Ammon's horn (tissue), 1 donor: ENCODE results near the gene TMEM255B.
"Not testable (repeated sequence)": the region's sequence is repeated elsewhere in the genome, so short reads cannot be mapped to it uniquely, and the experiment has no call there.

Experiments used
- DNase-seq: peaks from one replicate; pipeline ENCODE4 v3.0.0-alpha.2; 2016; ENCODE audit warnings: low spot score

The TMEM255B gene

DNA sequence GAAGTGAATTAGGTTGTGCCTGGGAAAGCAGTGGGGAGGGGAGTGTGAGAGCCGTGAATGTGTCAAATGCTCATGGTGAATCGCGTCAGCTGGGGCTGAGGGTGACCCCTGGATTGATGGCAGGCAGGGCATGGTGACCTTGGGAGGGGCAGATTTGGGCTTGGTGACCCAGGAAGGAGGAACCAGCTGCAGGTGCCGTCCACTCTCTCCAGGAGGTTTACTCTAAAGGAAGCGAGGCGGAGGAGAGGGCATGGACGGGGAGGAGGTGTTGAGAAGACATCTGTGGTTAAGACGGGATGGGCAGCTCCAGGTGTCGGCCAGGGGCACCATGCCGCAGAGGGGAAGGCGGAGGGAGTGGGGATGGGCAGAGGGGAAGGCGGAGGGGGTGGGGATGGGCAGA, 28.7 kb downstream of the TMEM255B start:
- DNase-seq: no peak

DNA sequence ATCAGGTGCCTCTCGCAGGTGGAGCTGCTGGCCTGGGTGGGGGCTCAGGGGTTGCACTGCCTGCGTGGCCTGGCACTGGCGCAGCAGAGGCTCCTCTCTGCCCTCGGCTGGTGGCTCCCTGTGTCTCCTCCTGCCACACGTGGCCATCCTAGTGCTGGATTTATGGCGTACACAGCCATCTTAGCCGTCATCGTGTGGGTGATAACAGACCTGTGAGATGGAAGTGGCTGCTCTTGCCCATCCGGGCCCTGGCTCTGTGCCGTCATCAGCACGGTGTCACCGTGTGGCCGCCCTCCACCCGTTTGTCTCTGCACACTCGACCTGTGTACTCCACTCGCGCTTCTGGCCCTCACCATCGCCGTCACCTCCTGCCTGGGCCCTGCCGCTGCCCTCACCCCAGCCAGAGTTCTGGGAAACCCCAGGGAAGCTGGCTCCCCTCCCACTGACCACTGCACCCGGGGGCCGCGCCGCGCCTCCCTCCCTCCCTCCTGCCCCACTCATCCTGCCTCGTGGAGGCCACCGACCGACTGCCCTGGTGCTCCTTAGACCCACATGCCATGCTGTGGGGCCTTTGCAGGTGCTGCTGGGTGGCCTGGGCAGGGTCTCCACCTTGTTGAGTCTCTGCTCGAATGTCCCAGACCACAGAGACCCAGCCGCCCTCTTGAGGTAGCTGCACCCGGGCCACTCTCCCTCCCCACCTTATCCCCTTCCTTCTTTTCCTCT, 29.5 kb downstream of the TMEM255B start:
- no peak for DNase-seq

DNA sequence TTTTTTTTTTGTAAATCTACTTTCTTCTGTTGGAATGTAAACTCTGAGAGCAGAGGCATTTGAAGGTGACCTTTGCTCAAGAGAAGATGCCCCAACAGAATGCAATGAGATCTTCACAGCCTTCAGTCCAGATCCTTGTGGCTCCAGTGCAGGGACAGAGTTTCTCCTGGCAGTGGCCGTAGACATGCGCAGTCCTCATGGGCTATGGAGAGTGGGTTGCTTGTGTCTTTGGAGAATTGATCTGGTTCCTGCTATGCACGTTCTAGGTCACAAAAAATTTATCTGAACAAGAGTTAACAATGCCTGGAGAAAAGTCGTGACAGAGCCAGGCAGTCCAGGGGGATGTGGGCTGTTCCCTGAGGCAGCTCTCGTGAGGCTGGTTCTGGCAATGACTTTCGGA, 30.1 kb downstream of the TMEM255B start:
- no peak for DNase-seq

DNA sequence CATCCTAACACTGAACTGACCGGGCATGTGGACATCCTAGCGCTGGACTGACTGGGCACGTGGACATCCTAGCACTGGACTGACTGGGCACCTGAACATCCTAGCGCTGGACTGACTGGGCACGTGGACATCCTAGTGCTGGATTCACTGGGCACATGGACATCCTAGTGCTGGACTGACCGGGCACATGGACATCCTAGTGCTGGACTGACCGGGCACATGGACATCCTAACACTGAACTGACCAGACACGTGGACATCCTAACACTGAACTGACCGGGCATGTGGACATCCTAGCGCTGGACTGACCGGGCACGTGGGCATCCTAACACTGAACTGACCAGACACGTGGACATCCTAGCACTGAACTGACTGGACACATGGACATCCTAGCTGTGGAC, 30.9 kb downstream of the TMEM255B start:
- DNase-seq: not testable (repeated sequence)

DNA sequence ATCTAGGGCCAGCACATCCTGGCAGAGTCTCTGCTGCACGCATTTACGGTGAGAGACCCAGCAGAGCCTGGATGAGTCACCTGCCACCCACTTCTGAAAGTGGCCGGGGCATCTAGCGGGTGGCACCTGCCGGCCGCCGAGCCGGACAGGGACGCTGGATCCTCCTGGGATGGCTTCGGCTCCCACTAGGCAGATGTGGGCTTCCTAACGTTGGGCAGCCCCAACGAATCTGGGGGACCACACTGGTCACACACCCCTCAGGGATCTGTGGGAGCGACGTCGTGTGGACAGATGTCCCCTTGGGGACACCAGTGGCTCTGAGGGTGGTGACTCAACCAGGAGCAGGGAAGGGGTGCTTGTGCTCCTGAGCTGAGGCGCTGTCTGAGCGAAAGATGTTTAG, 32.2 kb downstream of the TMEM255B start:
- DNase-seq: no peak

DNA sequence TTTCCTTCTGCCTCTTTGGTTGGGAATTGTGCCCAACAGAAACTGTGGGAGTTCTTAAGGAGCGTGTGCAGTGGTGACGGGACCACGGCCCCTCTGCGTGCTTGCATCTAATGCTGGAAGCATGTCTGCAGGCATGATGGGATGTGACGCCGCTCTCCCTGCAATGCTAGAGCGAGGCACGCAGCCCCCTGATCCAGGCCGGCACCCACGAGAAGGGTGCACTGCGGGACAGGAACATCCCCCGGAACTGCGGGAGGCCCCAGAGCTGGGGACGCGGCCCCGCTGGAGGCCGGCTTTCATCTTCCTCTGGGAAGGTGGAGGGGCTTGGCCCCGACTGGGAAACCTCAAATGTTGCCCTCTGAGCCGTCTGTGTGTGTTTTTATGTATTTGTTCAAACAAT, 32.7 kb downstream of the TMEM255B start:
- no peak for DNase-seq

DNA sequence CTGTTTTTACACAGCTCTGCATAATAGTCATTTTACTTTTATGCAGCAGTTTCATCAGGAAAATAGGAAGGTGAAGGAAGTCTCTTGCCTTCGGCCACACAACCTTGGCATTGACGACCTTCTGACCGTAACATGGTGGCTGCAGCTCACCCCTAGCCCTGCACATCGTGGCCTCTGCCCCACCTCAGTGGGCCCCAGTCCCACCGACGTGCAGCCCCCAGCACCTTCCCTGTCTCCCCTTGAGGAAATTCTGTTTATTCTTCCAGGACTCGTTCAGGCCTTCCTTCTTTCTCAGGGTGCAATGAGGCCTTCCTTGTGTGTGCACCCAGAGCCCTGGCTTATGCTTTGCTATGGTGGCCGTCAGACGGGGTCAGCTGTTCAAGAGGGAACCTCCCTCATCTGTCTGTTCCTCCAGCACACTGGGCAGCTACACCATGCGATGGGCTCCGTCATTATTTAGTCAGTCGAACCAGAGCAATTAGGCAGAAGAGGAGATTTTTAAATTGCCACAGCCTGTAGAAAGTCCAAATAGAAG, 33.3 kb downstream of the TMEM255B start:
- DNase-seq: no peak

DNA sequence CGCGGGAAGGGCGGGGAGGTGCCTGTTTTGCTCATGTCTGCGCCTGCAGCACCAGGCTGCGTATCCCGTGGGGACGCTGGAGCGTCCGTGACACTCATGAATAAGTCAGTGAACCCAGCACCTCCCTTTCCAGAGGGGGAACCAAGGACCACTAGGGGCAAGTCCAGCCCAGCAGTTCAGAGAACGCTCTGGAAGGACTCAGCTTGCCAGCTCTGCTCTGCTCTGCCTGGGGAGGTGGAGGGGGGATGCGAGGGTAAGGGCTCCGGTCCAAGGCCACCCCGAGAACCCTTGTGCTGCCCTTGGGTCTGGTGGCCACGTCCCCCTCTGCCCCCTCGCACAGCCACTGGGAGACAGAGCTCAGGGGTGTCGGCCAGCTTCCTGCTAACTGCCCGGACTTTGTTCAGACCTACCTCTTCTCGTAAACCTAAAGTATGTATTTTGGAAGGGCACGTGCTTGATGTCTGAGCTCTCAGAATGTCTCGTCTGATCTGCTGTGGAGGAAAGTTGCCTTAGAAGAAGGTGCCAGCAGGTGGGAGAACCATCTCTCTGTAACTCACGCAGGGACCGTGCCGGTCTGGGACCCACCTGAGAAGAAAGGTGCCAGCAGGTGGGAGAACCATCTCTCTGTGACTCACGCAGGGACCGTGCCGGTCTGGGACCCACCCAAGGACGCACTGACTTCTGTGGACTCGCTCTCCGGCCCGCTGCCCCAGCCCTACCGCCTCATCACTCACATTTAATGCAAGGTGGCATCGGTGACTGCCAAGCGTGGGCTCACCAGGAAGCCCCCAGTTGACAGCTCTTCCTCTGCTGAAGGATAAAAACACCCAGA, 34.1 kb downstream of the TMEM255B start:
- DNase-seq: no peak

DNA sequence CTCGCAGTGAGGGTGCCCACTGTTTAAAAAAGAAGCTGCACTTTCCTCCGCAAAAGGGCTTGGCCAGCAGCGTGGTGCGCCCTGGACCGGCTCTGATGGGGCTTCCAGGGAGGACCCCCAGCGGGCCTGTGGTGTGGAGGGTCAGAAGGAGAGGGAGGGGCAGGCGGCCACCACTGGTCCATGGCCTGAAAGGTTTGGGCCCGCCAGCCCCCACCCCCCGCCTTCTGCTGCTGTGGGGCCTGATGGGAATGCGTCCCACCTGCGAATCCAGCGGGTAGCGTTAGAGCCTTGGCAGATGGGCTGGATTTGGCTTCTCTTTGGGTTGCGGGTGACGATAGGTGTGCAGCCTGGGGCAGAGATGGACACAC, 34.7 kb downstream of the TMEM255B start:
- DNase-seq: no peak

DNA sequence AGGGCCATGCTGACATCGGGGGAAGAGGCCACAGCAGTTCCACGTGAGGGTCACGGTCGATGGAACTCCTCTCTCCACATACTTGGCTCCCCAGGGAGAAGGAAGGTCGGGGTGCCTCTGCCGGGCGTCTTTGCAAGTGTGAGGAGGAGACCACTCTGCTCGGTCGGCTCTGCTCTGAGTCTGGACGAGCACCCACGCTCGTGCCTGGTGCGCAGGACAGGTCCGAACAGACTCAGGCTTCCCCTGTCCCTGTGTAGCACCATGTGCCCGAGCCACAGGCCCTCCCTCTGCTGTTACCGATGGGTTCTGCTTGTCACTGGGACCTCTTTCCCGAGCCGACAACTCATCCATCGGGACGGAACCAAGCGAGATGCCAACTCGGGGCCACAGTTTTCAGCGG, 35.1 kb downstream of the TMEM255B start:
- no peak for DNase-seq

DNA sequence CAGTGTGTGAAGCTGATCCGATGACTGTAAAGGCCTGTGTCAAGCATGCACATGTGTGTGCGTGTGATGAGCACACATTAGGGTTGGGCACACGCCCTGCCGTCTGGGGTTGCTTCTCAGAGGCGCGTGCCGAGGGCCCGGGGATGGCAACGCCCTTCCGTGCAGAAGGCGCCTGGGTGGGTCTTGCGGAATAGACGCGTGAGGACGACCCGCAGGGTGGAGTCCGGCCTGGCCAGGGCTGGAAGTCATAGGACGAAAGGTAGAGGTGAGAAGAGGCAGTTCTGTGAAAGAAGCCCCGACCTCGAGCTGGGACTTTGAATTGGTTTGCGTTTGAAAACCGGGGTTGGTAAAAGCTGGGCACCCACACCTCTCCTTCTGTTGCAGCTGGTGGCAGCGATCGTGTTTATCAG, 35.7 kb downstream of the TMEM255B start:
- no peak for DNase-seq

DNA sequence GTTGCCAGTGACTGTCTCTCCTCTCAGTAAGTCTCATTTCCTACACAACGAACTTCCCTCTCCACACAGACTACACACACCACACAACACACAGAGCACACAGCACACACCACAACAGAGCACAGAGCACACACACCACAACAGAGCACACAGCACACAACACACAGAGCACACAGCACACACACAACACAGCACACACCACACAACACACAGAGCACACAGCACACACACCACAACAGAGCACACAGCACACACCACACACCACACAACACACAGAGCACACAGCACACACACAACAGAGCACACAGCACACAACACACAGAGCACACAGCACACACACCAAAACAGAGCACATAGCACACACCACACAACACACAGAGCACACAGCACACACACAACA, 36.3 kb downstream of the TMEM255B start:
- DNase-seq: not testable (repeated sequence)

DNA sequence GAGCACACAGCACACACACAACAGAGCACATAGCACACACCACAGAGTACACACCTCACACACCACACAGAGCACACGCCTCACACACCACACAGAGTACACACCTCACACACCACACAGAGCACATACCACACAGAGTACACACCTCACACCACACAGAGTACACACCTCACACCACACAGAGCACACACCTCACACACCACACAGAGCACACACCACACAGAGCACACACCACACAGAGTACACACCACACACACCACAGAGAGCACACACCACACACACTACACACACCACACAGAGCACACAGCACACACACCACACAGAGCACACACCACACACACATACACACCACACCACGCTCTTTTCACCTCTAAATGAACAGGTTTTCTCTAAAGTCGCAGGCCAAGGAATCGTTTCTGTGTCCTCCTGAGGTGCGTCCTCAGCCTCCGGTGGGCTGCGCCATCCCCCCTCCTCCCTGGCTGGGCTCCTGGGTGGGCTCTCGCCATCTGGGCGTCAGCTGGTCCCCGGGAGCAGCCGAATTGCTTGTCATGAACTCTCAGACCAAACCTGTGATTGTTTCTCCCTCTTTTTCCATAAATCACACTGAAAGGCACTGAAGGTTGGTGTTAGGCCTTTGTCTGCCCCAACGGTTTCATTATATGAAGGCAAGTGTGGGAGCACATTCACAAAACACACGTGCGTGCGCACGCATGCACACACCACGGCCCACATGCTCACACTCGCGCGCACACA, 37.4 kb downstream of the TMEM255B start:
- no peak for DNase-seq

DNA sequence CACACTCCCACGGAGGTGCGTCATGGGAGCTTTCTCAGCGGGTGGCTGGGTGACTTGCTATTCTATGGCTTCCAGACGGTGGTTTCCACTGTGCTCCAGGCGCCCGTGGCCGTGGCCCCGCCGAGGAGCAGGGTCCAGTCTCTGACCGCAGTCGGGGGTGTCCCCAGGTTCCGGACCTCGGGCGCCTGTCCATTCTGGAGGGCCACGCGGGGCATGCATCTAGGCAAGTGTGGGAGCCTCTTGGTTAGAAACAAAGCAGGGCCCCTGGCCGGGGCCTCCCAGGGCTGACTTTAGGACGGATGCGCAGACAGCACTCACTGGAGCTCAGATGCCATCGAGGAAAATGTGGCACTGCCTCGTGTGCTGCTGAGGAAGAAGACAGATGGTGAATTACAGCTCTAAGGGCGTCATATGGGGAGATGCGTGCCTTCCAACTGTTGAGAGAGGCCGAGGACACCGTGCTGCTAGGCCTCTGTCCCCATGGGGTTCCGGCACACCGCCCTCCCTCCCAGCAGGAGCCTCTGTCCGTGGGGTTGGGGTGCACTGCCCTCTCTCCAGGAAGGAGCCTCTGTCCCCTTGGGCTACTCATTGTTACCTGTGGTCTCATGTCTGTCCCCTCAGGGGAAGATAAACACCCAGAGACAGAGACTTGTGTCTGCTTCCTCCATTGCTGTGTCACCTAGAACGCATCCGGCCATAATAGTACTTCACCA, 38.1 kb downstream of the TMEM255B start:
- DNase-seq: no peak

DNA sequence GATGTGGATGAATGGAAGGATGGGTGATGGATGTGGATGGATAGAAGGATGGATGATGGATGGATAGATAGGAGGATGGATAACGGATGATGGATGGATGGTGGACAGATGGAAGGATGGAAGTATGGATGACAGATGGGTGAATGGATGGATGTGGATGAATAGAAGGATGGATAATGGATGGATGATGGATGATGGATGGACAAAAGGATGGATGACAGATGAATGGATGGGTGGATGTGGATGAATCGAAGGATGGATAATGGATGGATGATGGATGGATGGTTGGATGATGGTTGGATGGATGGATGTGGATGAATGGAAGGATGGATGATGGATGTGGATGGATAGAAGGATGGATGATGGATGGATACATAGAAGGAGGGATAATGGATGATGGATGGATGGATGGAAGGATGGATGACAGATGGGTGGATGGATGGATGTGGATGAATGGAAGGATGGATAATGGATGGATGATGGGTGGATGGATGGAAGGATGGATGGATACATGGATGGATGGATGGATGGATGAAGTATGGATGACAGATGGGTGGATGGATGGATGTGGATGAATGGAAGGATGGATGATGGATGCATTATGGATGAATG, 39.3 kb downstream of the TMEM255B start:
- DNase-seq: no peak

DNA sequence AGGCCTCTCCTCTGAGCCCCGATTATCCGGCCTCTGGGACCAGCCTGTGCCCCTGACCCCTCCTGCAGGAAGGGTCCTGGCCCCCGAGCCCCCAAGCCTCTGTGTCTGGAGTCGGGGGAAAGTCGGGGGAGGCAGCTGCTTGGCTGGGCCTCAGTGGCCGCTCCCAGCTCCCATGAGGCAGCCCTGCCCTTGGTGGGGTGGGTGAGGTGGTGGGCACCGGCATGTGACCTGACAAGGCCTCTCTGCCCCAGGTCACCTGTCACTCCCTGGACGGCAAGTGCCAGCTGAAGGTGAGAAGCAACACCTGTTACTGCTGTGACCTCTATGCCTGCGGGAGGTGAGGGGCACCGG, 41.5 kb downstream of the TMEM255B start:
- DNase-seq: no peak

DNA sequence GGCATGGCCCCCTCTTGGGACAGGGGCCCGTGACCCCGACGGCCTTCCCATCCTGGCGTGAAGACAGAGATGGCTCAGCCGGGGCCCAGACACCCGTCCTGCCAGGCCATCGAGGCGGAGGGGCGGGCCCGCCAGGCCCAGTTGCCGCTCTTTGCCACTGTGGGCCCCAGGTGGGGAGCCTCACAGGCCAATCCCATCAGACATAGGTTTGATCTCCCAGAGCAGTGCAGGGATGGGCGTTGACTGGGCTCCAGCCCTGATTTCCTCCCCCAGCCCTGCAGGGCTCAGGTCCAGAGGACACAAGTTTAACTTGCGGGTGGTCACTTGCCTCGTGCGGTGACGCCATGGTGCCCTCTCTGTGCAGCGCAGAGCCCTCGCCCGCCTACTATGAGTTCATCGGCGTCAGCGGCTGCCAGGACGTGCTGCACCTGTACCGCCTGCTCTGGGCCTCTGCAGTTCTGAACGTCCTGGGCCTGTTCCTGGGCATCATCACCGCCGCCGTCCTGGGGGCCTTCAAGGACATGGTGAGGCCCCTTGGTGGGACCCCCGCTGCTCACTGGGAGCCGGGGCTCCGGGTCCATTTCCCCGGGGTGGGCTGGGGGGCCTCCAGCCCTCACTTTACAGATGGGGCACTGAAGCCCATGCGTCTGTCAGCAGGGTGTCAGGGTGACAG, 42.4 kb downstream of the TMEM255B start:
- no peak for DNase-seq

DNA sequence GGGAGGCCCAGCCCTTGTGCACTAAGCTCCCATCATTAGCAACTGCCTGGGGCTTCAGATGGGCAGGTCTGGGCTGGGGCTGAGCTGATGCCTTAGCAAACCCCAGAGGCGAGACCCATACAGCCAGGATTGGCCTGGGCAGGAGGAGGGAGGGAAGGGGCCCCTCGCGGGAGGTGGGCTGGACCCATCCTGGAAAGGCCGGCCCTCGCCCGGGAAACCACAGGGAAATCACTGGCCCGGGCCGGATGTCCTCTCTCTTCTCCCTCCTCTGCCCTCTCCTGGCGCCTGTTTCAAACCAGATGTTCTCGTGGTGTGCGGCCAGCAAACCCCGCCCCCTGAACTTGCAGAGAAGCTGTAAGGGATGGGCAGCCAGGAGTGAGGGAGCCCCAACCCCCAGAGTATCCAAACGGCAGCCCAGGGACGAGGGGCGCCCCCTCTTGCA, 43.1 kb downstream of the TMEM255B start:
- DNase-seq: no peak

DNA sequence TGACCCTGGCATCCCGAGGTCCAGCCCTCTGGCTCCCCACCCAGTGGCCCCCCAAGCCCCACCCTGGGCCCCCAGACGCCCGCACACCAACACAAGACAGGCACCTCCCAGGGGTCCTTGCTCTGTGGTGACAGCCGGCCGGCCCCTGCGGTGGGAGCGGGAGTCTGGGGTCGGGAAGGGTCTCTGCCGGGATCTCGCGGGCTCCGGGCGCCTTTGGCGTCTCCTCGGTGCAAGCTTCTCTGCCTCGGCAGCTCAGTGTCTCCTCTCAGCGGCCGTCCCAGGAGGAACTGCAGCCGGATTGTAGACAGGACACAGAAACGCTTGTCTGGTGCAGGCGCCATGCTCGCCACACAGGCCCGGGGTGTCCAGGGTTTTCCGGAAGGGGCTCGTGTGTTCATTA, 43.7 kb downstream of the TMEM255B start:
- no peak for DNase-seq

DNA sequence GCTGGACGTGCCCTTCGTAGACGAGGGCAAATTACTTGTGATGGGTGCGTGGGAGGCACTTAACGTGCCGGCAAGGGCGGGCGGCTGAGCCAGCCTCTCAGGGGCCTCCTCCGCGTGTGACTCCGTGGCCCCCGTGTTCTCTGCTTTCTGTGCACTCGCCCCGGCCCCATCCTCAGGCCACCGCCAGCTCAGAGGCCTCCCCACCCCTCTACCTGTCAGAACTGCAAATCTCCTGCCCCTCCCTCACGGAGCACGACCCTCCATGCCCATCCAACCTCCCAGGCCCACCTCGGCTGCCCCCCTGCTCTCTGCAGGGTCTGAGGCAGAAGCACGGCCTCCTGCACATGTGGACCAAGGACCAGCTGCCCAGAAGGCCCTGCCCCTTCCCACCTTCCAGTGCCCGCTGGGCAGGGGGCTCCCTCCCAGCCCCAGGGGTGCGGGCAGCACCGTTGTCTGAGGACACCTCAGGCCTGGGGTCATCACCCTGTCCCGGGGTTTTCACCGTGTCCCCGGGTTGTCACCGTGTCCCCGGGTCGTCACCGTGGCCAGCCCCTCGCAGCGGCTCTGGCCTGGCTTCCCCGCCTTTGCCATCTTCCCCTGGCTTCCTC, 44.5 kb downstream of the TMEM255B start:
- DNase-seq: no peak
